DOHH2 (cell line): Measurements from ENCODE around the gene ZNF222.

ENCODE experiments used
- H3F3A ChIP-seq: fragments of 200-600 bp; sonication (generic), shearing (Covaris generic); 2 replicates; pipeline ENCODE4 v1.6.0; 2016; ENCODE audit warnings: antibody characterized with exemption, mild to moderate bottlenecking; ENCODE audit not compliant: control insufficient read depth, insufficient read depth
- H3K27ac ChIP-seq: fragments of 200-600 bp; sonication (generic); 2 replicates; pipeline ENCODE4 v1.5.1; 2014; ENCODE audit warnings: low read depth, mild to moderate bottlenecking, low read length, moderate library complexity
- H3K27me3 ChIP-seq: fragments of 200-600 bp; sonication (generic); 2 replicates; pipeline ENCODE4 v1.6.1; 2014; ENCODE audit warnings: mild to moderate bottlenecking, low read length, mixed read lengths; ENCODE audit not compliant: control insufficient read depth
- H3K36me3 ChIP-seq: fragments of 200-600 bp; sonication (generic); 2 replicates; pipeline ENCODE4 v1.6.1; 2014; ENCODE audit warnings: mild to moderate bottlenecking, low read length, moderate library complexity, mixed read lengths; ENCODE audit not compliant: control insufficient read depth
- H3K4me1 ChIP-seq: fragments of 200-600 bp; sonication (generic); 2 replicates; pipeline ENCODE4 v1.6.1; 2014; ENCODE audit warnings: mild to moderate bottlenecking, low read length, mixed read lengths; ENCODE audit not compliant: control insufficient read depth
- H3K4me2 ChIP-seq: fragments of 200-600 bp; sonication (generic); 2 replicates; pipeline ENCODE4 v1.6.0; 2014; ENCODE audit warnings: mild to moderate bottlenecking, low read length, moderate library complexity
- H3K4me3 ChIP-seq: fragments of 200-600 bp; sonication (generic); 2 replicates; pipeline ENCODE4 v1.5.1; 2014; ENCODE audit warnings: mild to moderate bottlenecking, low read length, mixed read lengths
- H3K79me2 ChIP-seq: fragments of 200-600 bp; sonication (generic); 2 replicates; pipeline ENCODE4 v1.6.1; 2014; ENCODE audit warnings: mild to moderate bottlenecking, low read length, mixed read lengths; ENCODE audit not compliant: control insufficient read depth
- H3K9me2 ChIP-seq: fragments of 200-600 bp; sonication (generic); replicated peaks from 2 replicates; pipeline ENCODE4 v1.6.1; 2014; ENCODE audit warnings: mild to moderate bottlenecking, low read length, mixed read lengths; ENCODE audit not compliant: control insufficient read depth
- H3K9me3 ChIP-seq: fragments of 200-600 bp; sonication (generic); 2 replicates; pipeline ENCODE4 v1.6.1; 2014; ENCODE audit warnings: antibody characterized with exemption, low read length, mixed read lengths; ENCODE audit not compliant: control insufficient read depth, insufficient read depth
- H4K20me1 ChIP-seq: fragments of 200-600 bp; sonication (generic); 2 replicates; pipeline ENCODE4 v1.6.0; 2014; ENCODE audit warnings: low read depth, mild to moderate bottlenecking, antibody characterized with exemption, low read length, moderate library complexity; ENCODE audit not compliant: control insufficient read depth, insufficient read depth
- CTCF ChIP-seq: fragments of 200-600 bp; sonication (generic); IDR thresholded peaks from one replicate; pipeline ENCODE4 v1.5.1; 2014; ENCODE audit warnings: antibody characterized with exemption, mild to moderate bottlenecking, low read depth, low read length; ENCODE audit not compliant: poor library complexity, severe bottlenecking
- EZH2phosphoT487 ChIP-seq: fragments of 200-600 bp; sonication (generic); IDR thresholded peaks from 2 replicates; pipeline ENCODE4 v1.6.1; 2017; ENCODE audit warnings: borderline replicate concordance, mild to moderate bottlenecking, antibody characterized with exemption, low read length, moderate library complexity, mixed read lengths

The ZNF222 gene

GRCh38 chr19:44025217-44025936 is at the start of gene ZNF222:
Gene ZNF222 (plus strand): TSS chr19:44025379. CDS start chr19:44025437, 58 bp downstream.
- peak within 1 kb of the TSS; percentile 66 for H3K4me2 ChIP-seq
- H4K20me1 ChIP-seq, result no peaks in the 10 kb centered on the region
- H3K9me3 ChIP-seq, result peaks cover 15% of the 10 kb centered on the region
- no peaks in the 10 kb centered on the region for H3K9me2 ChIP-seq
- no peaks in the 10 kb centered on the region for H3K36me3 ChIP-seq
- H3K4me3 ChIP-seq, result peak within 1 kb of the TSS; percentile 68
- H3K27me3 ChIP-seq, result no peaks in the 10 kb centered on the region
- H3F3A ChIP-seq, result no peaks in the 10 kb centered on the region
- H3K4me1 ChIP-seq, result peaks cover 9% of the 10 kb centered on the region; the same call in 1 of the 2 replicates
- no peaks in the 10 kb centered on the region for H3K79me2 ChIP-seq
- H3K27ac ChIP-seq, result no peak within 1 kb of the TSS
- no peak for TF ChIP-seq CTCF
- TF ChIP-seq EZH2phosphoT487, result no peak

DNA sequence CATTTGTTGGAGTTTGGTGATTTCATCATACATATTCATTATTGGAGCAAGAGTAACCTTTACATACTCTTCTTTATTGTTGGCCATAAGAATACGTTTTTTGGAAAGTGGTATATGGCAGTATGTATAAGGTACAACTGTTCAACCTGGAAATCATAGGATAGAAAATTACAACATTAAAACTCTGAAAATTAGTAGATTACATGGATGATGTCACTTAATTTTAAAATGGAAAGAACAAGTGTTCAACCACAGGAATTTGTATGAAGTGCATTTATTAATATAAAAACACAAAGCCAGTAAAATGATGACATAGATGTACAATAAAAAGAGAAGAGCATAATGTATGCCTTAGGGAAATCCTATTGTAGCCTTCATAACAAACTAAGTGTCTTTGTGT is 48.4 kb upstream of the ZNF222 start:
- Histone ChIP-seq H4K20me1 (no peaks in the 10 kb centered on the region), H3K4me2 (no peak overlapping the region), H3K27me3 (no peaks in the 10 kb centered on the region), H3K27ac (no peak overlapping the region), H3K4me1 (no peaks in the 10 kb centered on the region), H3K79me2 (no peaks in the 10 kb centered on the region), H3K36me3 (no peaks in the 10 kb centered on the region), H3K9me3 (no peaks in the 10 kb centered on the region), H3F3A (no peaks in the 10 kb centered on the region), H3K4me3 (no peak overlapping the region), H3K9me2 (no peaks in the 10 kb centered on the region)
- TF ChIP-seq CTCF, result no peak
- TF ChIP-seq EZH2phosphoT487, result no peak

GRCh38 chr19:43983544-43983911 is 41.7 kb upstream of the ZNF222 start:
- no peaks in the 10 kb centered on the region for H4K20me1 ChIP-seq
- no peak overlapping the region; the same call in 1 of the 2 replicates for H3K4me3 ChIP-seq
- H3K36me3 ChIP-seq, result no peaks in the 10 kb centered on the region
- 0 out of 2 replicates have a peak, but pooled peaks cover 3% of the 10 kb centered on the region for H3K9me3 ChIP-seq
- TF ChIP-seq CTCF (no peak), EZH2phosphoT487 (no peak)
- H3K79me2 ChIP-seq, result no peaks in the 10 kb centered on the region
- peak overlapping the region; percentile 55 for H3K4me2 ChIP-seq
- H3K4me1 ChIP-seq, result no peaks in the 10 kb centered on the region; the same call in 1 of the 2 replicates
- no peaks in the 10 kb centered on the region for H3K27me3 ChIP-seq
- no peaks in the 10 kb centered on the region for H3F3A ChIP-seq
- no peak overlapping the region for H3K27ac ChIP-seq
- H3K9me2 ChIP-seq, result no peaks in the 10 kb centered on the region
